ENCODE measurements around the gene CLCF1. TPM values are rescaled to one million over a fixed set of nuclear protein-coding genes. Genes with fewer than 3 reads are reported as not detected.

CLCF1 gene
- total and polyA plus RNA-seq, 2 donors = 2.7 to 9.2 TPM

DNA sequence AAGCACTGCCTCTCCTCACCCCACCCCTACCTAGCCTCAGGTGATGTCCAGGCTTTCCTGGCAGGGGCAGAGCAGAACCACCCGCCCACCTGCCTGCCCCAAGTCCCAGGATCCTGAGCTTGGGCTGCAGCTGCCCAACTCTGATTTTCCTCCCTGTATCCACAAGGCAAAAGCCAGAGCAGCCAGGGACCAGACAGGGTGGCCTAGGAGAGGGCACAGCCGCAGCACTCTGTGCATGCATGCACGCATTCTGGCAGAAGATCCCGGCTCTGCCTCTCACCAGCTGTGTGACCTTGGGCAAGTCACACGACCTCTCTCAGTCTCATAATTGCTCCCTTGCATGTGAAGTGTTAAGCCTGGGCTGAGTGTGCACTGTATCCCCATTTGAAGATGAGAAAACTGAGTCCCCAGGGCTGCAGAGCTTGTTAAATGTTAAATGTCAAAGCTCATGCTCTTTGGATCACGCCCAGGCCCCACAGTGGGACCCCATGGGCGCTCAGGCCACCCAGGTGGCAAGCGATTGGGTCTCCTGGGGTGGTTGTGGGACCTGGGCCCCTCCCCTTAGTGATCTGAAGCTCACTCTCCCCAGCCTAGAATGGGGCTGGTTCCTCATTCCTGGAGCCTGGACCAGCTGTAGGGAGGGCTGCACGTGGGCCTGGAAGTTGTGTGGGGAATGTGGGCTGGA is 39.2 kb upstream of the CLCF1 start:
- Histone ChIP-seq H3K4me1 (ENCODE audit: insufficient read depth) (no peaks in the 10 kb centered on the region), H3K27ac (ENCODE audit: low read depth) (no peak overlapping the region), H3K36me3 (ENCODE audit: insufficient read depth) (no peaks in the 10 kb centered on the region), H3K4me3 (ENCODE audit: low read depth, low read length) (no peak overlapping the region)
- no peak for DNase-seq (ENCODE audit: extremely low spot score)
- WGBS = 71% methylated on average over 9 of the region's 9 CpGs

GRCh38 chr11:67411785-67412152 is 38.4 kb upstream of the CLCF1 start:
- no peaks in the 10 kb centered on the region for H3K4me1 ChIP-seq (ENCODE audit: insufficient read depth)
- no peak overlapping the region for H3K27ac ChIP-seq (ENCODE audit: low read depth)
- H3K36me3 ChIP-seq (ENCODE audit: insufficient read depth) = no peaks in the 10 kb centered on the region
- 65% methylated on average over 7 of the region's 7 CpGs for WGBS
- no peak for DNase-seq (ENCODE audit: extremely low spot score)
- no peak overlapping the region for H3K4me3 ChIP-seq (ENCODE audit: low read depth, low read length)

DNA sequence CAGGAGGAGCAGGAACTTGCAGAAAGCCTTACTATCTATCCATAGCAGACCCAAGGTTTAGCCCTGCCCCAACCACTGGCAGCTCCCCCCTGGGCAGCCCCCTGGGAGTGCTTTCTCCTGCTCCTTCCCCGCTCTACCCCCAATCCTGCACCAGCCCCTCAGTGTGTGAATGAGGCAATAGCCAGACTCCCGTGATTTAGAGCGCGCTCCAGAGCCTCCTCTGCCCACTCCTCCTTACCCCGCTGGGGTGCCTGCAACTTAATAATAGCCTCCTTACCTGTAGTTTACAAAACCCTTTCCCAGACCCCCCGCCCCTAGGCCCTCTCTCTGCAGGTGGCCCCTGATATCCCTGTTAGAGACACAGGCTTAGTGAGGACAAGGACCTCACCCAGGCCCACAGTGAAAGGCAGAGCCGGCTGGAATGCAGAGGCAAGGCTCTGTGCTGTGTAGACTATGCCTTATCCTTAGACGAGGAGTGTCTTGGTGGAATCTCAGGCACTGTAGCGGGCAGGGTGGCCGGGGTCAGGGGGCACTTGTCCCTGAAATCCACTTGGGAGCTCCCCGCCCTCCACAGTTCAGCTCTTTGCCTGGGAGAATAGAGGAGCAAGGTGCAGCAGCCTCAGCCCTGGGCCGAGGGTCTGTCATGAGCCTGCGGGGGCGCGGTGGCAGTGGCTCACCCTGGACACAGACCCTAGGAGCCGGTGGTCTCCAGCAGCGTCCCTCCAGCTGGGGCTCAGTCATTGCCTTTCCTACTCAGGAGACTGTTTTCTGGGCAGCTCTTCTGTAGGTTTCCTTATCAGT is 37.8 kb upstream of the CLCF1 start:
- Histone ChIP-seq H3K36me3 (ENCODE audit: insufficient read depth) (no peaks in the 10 kb centered on the region), H3K4me1 (ENCODE audit: insufficient read depth) (no peaks in the 10 kb centered on the region), H3K27ac (ENCODE audit: low read depth) (no peak overlapping the region), H3K4me3 (ENCODE audit: low read depth, low read length) (no peak overlapping the region)
- WGBS = 72% methylated on average over 17 of the region's 17 CpGs
- DNase-seq (ENCODE audit: extremely low spot score) = no peak

- DNase-seq (ENCODE audit: extremely low spot score) = no peak
- Histone ChIP-seq H3K27ac (ENCODE audit: low read depth) (no peak overlapping the region), H3K4me1 (ENCODE audit: insufficient read depth) (no peaks in the 10 kb centered on the region), H3K36me3 (ENCODE audit: insufficient read depth) (no peaks in the 10 kb centered on the region), H3K4me3 (ENCODE audit: low read depth, low read length) (no peak overlapping the region)
- WGBS = 67% methylated on average over 15 of the region's 15 CpGs
Measured at GRCh38 chr11:67410369-67410831, 37.0 kb upstream of the CLCF1 start.

DNA sequence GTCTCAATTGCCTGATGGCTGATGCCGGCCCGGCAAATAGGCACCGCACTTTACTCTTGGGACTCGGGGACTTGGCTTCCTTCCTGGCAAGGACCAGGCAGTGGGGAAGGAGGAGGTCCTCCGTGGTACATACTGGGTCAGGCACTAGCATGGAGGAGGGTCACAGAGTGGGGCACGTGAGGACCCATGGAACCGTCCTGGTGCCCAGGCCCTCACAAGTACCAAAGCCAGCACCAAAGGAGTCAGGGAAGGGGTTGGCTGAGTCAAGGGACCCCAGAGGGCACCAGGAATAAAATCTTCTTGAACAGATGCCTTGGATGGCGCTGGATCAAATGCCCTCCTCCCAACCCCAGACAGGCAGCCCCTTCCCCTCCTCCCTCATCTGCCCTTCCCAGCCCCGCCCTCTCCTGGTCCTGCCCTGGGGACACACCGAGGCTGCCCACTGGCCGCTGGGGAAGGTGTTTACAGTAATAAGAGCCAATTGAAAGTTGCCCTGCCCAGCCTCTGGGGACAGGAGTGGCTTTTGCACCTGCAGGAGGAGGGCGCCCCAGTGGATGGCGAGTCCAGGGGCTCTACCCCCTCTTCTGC is 36.5 kb upstream of the CLCF1 start:
- Histone ChIP-seq H3K27ac (ENCODE audit: low read depth) (no peak overlapping the region), H3K36me3 (ENCODE audit: insufficient read depth) (no peaks in the 10 kb centered on the region), H3K4me1 (ENCODE audit: insufficient read depth) (no peaks in the 10 kb centered on the region), H3K4me3 (ENCODE audit: low read depth, low read length) (no peak overlapping the region)
- WGBS = 29% methylated on average over 13 of the region's 13 CpGs
- DNase-seq (ENCODE audit: extremely low spot score) = no peak

DNA sequence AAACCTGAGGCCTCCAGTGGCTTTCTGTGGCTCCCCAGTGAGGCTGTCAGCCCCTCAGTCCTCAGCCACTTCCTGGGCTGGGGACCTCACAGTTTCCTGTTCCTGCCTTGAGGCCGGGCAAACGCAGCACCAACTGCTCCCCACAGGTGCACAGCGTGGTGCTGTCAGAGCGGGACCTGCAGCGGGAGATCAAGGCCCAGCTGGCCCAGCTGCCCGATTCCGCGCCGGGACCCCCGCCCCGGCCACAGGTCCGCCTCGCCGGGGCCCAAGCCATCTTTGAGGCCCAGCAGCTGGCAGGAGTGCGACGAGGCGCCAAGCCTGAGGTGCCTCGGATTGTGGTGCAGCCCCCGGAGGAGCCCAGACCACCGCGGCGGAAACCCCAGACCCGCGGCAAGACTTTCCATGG is 35.9 kb upstream of the CLCF1 start:
- no peaks in the 10 kb centered on the region for H3K4me1 ChIP-seq (ENCODE audit: insufficient read depth)
- H3K36me3 ChIP-seq (ENCODE audit: insufficient read depth) = no peaks in the 10 kb centered on the region
- H3K27ac ChIP-seq (ENCODE audit: low read depth) = no peak overlapping the region
- WGBS = 64% methylated on average over 24 of the region's 24 CpGs
- no peak for DNase-seq (ENCODE audit: extremely low spot score)
- peak overlapping the region; percentile 3 for H3K4me3 ChIP-seq (ENCODE audit: low read depth, low read length)

DNA sequence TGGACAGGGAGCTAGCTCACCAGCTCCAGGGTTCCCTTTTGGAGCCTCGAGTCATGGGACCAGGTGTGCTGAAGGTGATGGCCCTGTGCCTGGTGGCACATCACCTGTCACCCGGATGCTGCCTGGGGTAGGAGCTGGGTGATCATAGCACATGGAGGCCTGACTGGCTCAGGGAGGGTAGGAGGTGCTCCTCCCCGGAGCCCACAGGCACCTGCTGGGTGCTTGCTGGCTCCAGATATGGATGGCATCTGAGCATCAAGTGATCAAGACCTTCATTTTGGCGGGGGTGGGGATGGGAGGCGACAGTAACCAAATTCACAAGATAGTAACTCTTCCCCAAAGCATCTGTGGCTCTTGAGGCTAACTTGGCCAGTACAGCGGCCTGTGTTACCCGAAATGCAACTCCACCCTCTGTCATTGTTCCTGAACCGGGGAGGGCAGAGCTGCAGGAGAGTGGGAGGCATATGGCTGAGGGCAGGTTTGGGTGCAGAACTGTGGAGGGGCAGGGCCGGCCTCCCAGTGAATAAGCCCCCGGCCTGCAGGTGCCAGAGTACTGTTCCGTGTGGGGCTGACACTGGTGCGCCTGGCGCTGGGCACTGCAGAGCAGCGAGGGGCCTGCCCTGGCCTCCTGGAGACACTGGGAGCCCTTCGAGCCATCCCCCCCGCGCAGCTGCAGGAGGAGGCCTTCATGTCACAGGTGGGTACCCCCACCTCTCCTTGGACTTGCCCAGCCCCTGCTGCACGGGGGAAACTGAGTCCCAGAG is 35.2 kb upstream of the CLCF1 start:
- H3K4me3 ChIP-seq (ENCODE audit: low read depth, low read length) = no peak overlapping the region
- DNase-seq (ENCODE audit: extremely low spot score) = no peak
- WGBS = 74% methylated on average over 18 of the region's 18 CpGs

DNA sequence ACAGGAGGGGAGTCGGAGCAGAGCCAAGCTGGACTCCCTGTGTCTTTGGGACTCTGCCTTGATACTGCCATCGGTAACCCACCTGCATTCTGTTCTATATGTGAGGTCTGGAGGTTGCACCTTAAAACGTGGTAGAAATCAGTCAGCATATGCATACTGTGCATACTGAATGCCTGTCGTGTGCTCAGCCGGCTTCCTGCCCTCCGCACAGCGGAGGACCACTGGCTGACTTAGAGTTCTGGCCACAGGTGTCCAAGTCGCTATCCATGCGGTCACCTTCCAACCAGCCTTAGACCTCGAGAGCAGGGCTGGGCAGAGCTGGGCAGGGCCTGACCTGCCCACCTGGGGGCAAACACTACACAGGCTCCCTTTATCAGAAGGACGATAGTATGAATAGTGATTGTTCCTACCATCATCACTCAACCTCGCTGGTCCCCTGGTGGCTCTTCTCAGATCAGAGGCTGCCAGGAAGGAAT is 34.3 kb upstream of the CLCF1 start:
- no peak for DNase-seq (ENCODE audit: extremely low spot score)
- WGBS = 62% methylated on average over 12 of the region's 12 CpGs
- Histone ChIP-seq H3K27ac (ENCODE audit: low read depth) (no peak overlapping the region), H3K4me1 (ENCODE audit: insufficient read depth) (no peaks in the 10 kb centered on the region), H3K36me3 (ENCODE audit: insufficient read depth) (no peaks in the 10 kb centered on the region), H3K4me3 (ENCODE audit: low read depth, low read length) (no peak overlapping the region)

More for the DNA sequence above, 35.2 kb upstream of the CLCF1 start:
- H3K4me1 ChIP-seq (ENCODE audit: insufficient read depth) = no peaks in the 10 kb centered on the region
- no peaks in the 10 kb centered on the region for H3K36me3 ChIP-seq (ENCODE audit: insufficient read depth)
- H3K27ac ChIP-seq (ENCODE audit: low read depth) = no peak overlapping the region

DNA sequence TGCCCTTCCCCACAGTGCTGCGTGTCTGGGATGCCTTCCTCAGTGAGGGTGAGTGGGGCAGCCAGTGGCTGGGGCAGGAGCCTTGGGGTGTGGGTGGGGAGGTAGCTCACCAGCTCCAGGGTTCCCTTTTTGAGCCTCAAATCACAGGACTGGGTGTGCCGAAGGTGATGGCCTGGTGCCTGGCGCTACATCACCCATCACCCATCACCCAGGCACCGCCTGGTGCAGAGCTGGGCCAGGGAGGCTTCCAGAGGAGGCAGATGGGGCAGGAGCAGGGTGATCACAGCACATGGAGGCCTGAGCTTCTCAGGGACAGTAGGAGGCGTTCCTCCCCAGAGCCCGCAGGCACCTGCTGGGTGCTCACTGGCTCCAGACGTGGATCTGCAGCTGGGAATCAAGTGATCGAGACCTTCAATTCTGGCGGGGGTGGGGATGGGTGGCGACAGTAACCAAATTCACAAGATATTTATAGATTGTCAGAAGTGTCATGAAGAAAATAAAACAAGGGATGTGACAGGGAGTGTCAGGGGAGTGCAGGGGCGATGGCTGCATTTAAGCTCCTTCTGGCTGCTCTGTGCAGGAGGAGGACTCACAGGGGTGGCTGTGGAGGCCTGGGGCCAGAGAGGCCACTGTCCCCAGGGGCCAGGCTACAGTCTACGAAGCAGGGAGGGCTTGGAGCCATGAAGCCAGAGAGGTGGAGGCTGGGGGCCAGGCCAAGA is 33.7 kb upstream of the CLCF1 start:
- no peak overlapping the region for H3K4me3 ChIP-seq (ENCODE audit: low read depth, low read length)
- H3K4me1 ChIP-seq (ENCODE audit: insufficient read depth) = no peaks in the 10 kb centered on the region
- no peak overlapping the region for H3K27ac ChIP-seq (ENCODE audit: low read depth)
- 47% methylated on average over 12 of the region's 12 CpGs for WGBS
- H3K36me3 ChIP-seq (ENCODE audit: insufficient read depth) = no peaks in the 10 kb centered on the region
- no peak for DNase-seq (ENCODE audit: extremely low spot score)

DNA sequence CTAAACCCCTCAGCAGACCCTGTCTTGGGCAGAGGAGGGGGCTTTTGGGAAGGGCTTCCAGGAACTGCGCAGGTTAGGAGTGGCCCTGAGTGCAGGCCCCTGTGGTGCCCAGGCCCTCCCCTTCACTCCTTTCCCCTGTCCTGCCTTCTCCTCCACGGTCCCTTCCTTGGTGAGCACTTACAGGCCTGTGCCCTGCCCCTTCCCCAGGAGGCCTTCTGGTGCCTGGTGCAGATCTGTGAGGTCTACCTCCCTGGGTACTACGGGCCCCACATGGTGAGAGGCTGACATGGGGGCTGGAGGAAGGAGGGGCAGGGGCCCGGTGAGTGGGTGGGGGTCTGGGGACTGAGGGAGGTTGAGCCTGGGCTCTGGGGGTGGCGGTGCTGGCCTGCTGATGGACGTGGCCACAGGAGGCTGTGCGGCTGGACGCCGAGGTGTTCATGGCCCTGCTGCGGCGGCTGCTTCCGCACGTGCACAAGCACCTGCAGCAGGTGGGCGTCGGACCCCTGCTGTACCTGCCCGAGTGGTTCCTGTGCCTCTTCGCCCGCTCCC is 33.1 kb upstream of the CLCF1 start:
- Histone ChIP-seq H3K4me1 (ENCODE audit: insufficient read depth) (no peaks in the 10 kb centered on the region), H3K36me3 (ENCODE audit: insufficient read depth) (no peaks in the 10 kb centered on the region), H3K4me3 (ENCODE audit: low read depth, low read length) (no peak overlapping the region), H3K27ac (ENCODE audit: low read depth) (no peak overlapping the region)
- WGBS = 80% methylated on average over 18 of the region's 18 CpGs
- no peak for DNase-seq (ENCODE audit: extremely low spot score)

GRCh38 chr11:67405688-67406339 is 32.4 kb upstream of the CLCF1 start:
- H3K4me3 ChIP-seq (ENCODE audit: low read depth, low read length) = no peak overlapping the region
- DNase-seq (ENCODE audit: extremely low spot score) = no peak
- H3K4me1 ChIP-seq (ENCODE audit: insufficient read depth) = no peaks in the 10 kb centered on the region
- 80% methylated on average over 9 of the region's 9 CpGs for WGBS
- no peaks in the 10 kb centered on the region for H3K36me3 ChIP-seq (ENCODE audit: insufficient read depth)
- no peak overlapping the region for H3K27ac ChIP-seq (ENCODE audit: low read depth)

DNA sequence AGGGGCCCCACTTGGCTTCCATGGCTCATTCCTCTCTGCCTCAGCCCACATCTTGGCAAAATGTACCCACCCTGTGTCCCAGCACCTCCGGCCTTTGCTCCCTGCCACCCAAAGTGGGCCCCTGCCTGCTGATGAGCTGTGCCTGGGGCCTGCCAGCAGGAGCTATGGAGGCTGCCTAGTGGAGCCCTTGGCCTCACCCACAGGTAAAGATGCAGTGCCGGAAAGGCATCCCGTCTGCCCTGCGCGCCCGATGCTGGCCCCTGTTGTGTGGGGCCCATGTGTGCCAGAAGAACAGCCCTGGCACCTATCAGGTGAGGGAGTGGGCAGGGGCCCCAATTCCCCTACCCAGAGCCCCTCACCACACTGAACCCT is 31.8 kb upstream of the CLCF1 start:
- Histone ChIP-seq H3K36me3 (ENCODE audit: insufficient read depth) (peaks cover 2% of the 10 kb centered on the region), H3K27ac (ENCODE audit: low read depth) (no peak overlapping the region), H3K4me3 (ENCODE audit: low read depth, low read length) (peak overlapping the region; percentile 6), H3K4me1 (ENCODE audit: insufficient read depth) (no peaks in the 10 kb centered on the region)
- no peak for DNase-seq (ENCODE audit: extremely low spot score)
- 88% methylated on average over 6 of the region's 6 CpGs for WGBS

All from urinary bladder (tissue), 4 donors.